ENCODE results near the gene TACC2. TPM values are rescaled to one million over a fixed set of nuclear protein-coding genes. Genes with fewer than 3 reads are reported as not detected.

TACC2 gene
- total RNA-seq, 4 donors from 2014 or later = 11.5 to 73.0 (median 14.5) TPM

- DNase-seq = peak in 1 of 2 donors; percentile 27
- H3K9me3 ChIP-seq = no peaks in the 10 kb centered on the region
- TF ChIP-seq POLR2A (IDR thresholded peaks at IDR 0.05) (no peak), CTCF (IDR thresholded peaks at IDR 0.05) (no peak)
- no peaks in the 10 kb centered on the region for H3K36me3 ChIP-seq
- no peaks in the 10 kb centered on the region for H3K4me1 ChIP-seq
- H3K27me3 ChIP-seq = no peaks in the 10 kb centered on the region
- no peak overlapping the region for H3K4me3 ChIP-seq
- intact Hi-C loops (cut with DNase I; ENCODE audit: low total_unique reads) = no loop called here
- no peak overlapping the region for H3K27ac ChIP-seq
These were observed 201.4 kb downstream of the TACC2 start for GRCh38 chr10:122190176-122190943.

- H3K4me3 ChIP-seq = no peak overlapping the region
- no peaks in the 10 kb centered on the region for H3K36me3 ChIP-seq
- no peak for DNase-seq
- intact Hi-C loops (cut with DNase I; ENCODE audit: low total_unique reads) = no loop called here
- TF ChIP-seq CTCF (IDR thresholded peaks at IDR 0.05) = no peak
- no peak for TF ChIP-seq POLR2A (IDR thresholded peaks at IDR 0.05)
- H3K27me3 ChIP-seq = no peaks in the 10 kb centered on the region
- H3K27ac ChIP-seq = no peak overlapping the region
- H3K4me1 ChIP-seq = no peaks in the 10 kb centered on the region
- no peaks in the 10 kb centered on the region for H3K9me3 ChIP-seq
These were observed 203.1 kb downstream of the TACC2 start for GRCh38 chr10:122191936-122192541.

- Histone ChIP-seq H3K27ac (no peak overlapping the region), H3K4me3 (no peak overlapping the region), H3K27me3 (no peaks in the 10 kb centered on the region), H3K36me3 (no peaks in the 10 kb centered on the region), H3K9me3 (no peaks in the 10 kb centered on the region), H3K4me1 (no peaks in the 10 kb centered on the region)
- TF ChIP-seq POLR2A (IDR thresholded peaks at IDR 0.05) (no peak), CTCF (IDR thresholded peaks at IDR 0.05) (no peak)
- intact Hi-C loops (cut with DNase I; ENCODE audit: low total_unique reads) = no loop called here
- no peak for DNase-seq
These were observed 205.3 kb downstream of the TACC2 start for GRCh38 chr10:122194251-122194650.

DNA sequence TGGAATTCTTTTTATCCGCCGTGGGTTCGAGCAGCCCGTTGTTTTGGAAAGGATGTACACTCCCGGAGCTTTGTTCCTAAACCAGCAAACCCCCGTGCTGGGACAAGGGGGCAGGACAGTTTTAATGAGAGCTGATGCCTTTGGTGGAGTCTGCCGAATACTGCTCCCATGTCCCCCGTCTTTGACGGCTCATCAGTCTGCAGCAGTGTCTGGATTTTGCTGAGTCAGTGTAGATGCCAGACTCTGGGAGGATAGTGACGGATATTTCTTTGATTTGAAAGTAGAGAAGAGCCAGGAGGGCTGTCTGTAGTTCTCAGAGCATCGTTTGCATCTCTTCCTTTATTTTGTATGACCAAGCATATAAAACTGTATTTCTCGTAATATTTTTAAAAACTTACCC is 207.3 kb downstream of the TACC2 start:
- H3K4me3 ChIP-seq = no peak overlapping the region
- intact Hi-C loops (cut with DNase I; ENCODE audit: low total_unique reads) = no loop called here
- H3K27me3 ChIP-seq = no peaks in the 10 kb centered on the region
- no peaks in the 10 kb centered on the region for H3K36me3 ChIP-seq
- H3K27ac ChIP-seq = no peak overlapping the region
- DNase-seq = no peak
- TF ChIP-seq CTCF (IDR thresholded peaks at IDR 0.05) (no peak), POLR2A (IDR thresholded peaks at IDR 0.05) (no peak)
- no peaks in the 10 kb centered on the region for H3K4me1 ChIP-seq
- no peaks in the 10 kb centered on the region for H3K9me3 ChIP-seq

DNA sequence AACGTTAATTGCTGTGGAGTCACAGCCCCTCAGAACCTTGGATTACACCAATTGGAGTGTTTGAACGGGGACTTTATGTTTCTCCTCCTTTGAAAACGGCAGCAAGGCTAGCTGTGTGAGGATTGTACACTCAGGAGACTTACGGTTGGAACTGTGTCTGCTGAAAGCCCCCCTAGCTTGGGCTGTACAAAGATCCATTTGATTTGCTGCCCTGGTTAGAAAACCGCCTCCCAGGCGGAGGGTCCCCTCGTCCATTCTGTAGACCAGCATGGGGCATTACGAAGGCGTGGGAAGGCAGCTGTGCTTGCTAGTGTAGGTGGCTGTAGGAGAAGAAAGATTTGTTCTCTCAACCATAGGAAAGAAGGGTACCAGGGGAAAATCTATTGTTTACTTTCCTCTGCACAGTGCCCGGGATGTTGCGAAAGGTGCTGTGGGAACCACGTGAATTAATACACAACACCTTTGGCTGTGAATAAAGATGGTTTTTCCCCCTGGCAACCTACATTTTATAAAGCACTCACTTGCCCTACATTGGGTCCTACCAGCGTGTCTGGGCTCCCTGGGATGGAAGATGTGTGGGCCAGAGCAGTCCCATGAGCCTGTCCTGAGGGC is 208.8 kb downstream of the TACC2 start:
- Histone ChIP-seq H3K4me1 (no peaks in the 10 kb centered on the region), H3K27me3 (no peaks in the 10 kb centered on the region), H3K36me3 (no peaks in the 10 kb centered on the region), H3K9me3 (no peaks in the 10 kb centered on the region), H3K27ac (no peak overlapping the region), H3K4me3 (no peak overlapping the region)
- TF ChIP-seq POLR2A (IDR thresholded peaks at IDR 0.05) (no peak), CTCF (IDR thresholded peaks at IDR 0.05) (no peak)
- DNase-seq = no peak
- intact Hi-C loops (cut with DNase I; ENCODE audit: low total_unique reads) = no loop called here
